ENCODE results near the gene ACTL7A.
"Not testable (repeated sequence)": the region's sequence is repeated elsewhere in the genome, so short reads cannot be mapped to it uniquely, and the experiment has no call there.

Gene ACTL7A

GRCh38 chr9:108880738-108881316, 18.8 kb downstream of the ACTL7A start:
- DNase-seq (ENCODE audit: low read depth): no peak

GRCh38 chr9:108882052-108882888, 20.2 kb downstream of the ACTL7A start:
- no peak for DNase-seq (ENCODE audit: low read depth)

- no peak for DNase-seq (ENCODE audit: low read depth)
Measured at GRCh38 chr9:108883085-108883484, 21.0 kb downstream of the ACTL7A start.

GRCh38 chr9:108884701-108885100, 22.6 kb downstream of the ACTL7A start:
- DNase-seq (ENCODE audit: low read depth): no peak

- DNase-seq (ENCODE audit: low read depth): peak; percentile 38
Measured at GRCh38 chr9:108885643-108886348, 23.7 kb downstream of the ACTL7A start.

GRCh38 chr9:108886594-108887271, 24.7 kb downstream of the ACTL7A start:
- DNase-seq (ENCODE audit: low read depth): not testable (repeated sequence)

- no peak for DNase-seq (ENCODE audit: low read depth)
Measured at GRCh38 chr9:108889649-108890067, 27.6 kb downstream of the ACTL7A start.

GRCh38 chr9:108894225-108894997, 32.3 kb downstream of the ACTL7A start:
- DNase-seq (ENCODE audit: low read depth): no peak

- DNase-seq (ENCODE audit: low read depth): no peak
Measured at GRCh38 chr9:108897324-108898096, 35.4 kb downstream of the ACTL7A start.

- not testable (repeated sequence) for DNase-seq (ENCODE audit: low read depth)
Measured at GRCh38 chr9:108899023-108899695, 37.1 kb downstream of the ACTL7A start.

- no peak for DNase-seq (ENCODE audit: low read depth)
Measured at GRCh38 chr9:108900176-108900575, 38.1 kb downstream of the ACTL7A start.

- DNase-seq (ENCODE audit: low read depth): no peak
Measured at GRCh38 chr9:108903420-108904103, 41.5 kb downstream of the ACTL7A start.

- no peak for DNase-seq (ENCODE audit: low read depth)
Measured at GRCh38 chr9:108904161-108904560, 42.1 kb downstream of the ACTL7A start.

GRCh38 chr9:108905494-108905893, 43.4 kb downstream of the ACTL7A start:
- DNase-seq (ENCODE audit: low read depth): no peak

GRCh38 chr9:108910402-108910801, 48.3 kb downstream of the ACTL7A start:
- no peak for DNase-seq (ENCODE audit: low read depth)

GRCh38 chr9:108910914-108911313, 48.8 kb downstream of the ACTL7A start:
- no peak for DNase-seq (ENCODE audit: low read depth)

- no peak for DNase-seq (ENCODE audit: low read depth)
Measured at GRCh38 chr9:108911820-108912219, 49.8 kb downstream of the ACTL7A start.
